HG03280 (cell line): Measurements from ENCODE around the gene PTPRD.
"Not testable (repeated sequence)": the region's sequence is repeated elsewhere in the genome, so short reads cannot be mapped to it uniquely, and the experiment has no call there.

Experiments used
- ATAC-seq: cut with Tn5 transposase; IDR thresholded peaks from one replicate; pipeline ENCODE4 v1.9.1; 2021; ENCODE audit warnings: mild to moderate bottlenecking, moderate library complexity; ENCODE audit not compliant: unreplicated experiment

Gene PTPRD

GRCh38 chr9:10488937-10489336, 123.9 kb downstream of the PTPRD start:
- no peak for ATAC-seq

- ATAC-seq, result no peak
Observed at GRCh38 chr9:10479172-10479571, 133.6 kb downstream of the PTPRD start.

DNA sequence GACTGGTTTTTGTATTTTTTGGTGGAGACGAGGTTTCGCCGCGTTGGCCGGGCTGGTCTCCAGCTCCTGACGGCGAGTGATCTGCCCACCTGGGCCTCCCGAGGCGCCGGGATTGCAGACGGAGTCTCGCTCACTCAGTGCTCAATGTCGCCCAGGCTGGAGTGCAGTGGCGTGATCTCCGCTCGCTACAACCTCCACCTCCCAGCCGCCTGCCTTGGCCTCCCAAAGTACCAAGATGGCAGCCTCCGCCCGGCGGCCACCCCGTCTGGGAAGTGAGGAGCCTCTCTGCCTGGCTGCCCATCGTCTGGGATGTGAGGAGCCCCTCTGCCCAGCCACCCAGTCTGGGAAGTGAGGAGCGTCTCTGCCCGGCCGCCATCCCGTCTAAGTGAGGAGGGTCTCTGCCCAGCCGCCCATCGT, 163.6 kb downstream of the PTPRD start:
- ATAC-seq, result not testable (repeated sequence)

DNA sequence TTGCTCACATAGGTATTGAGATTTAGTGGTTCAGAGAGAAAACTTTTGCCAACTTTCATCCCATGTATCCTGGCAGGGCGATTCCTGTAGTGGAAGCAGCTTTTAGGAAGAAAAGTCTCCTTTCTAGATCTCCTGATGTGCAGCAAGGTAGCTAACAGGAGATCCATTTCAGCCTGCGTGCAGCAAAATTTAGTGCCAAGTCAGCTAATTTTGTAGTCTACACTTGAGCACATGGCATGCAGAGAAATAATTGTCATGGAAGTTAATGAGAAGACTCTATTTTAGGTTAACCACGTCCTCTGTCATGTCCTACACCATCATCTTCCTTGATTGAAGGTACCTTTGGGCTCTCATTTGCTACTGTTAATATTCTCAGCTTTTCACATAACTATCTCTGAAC, 165.8 kb downstream of the PTPRD start:
- no peak for ATAC-seq

DNA sequence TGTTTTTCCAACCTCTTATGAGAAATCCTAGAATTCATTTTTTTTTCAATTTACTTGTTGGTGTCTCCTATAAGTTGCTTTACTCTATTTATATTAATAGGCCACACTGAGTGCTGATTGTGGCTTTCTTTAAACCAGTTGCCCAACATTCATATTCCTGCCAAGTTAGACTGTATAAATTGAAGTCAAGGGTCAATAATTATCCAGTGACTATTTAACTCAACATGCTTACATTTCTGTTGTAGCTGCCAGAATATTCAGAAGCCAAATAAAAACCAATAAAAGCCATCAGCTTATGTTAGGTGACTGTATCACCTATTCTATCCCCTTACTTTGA, 169.0 kb downstream of the PTPRD start:
- ATAC-seq, result no peak

GRCh38 chr9:10443181-10443867, 169.5 kb downstream of the PTPRD start:
- ATAC-seq, result no peak

- no peak for ATAC-seq
Observed at GRCh38 chr9:10438955-10439354, 173.8 kb downstream of the PTPRD start.

DNA sequence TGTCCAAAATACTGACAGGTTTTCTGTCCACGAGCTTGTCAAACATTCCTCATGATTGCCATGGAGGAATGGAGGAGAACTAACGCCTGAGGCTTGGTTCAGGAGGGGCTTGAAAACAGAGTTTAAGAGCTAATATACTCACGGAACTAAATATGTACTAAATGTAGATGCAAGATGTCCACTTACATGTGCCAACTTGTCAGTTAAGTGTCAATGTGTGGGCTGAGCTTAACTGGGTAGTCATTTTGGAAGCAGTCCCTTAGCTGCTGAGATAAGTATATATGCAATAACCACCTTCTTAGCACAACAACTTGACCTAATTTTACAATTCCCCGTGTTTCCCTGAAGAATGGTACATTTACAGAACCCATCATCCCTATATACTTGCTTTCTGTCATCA, 176.0 kb downstream of the PTPRD start:
- no peak for ATAC-seq

GRCh38 chr9:10434412-10434811, 178.4 kb downstream of the PTPRD start:
- no peak for ATAC-seq

GRCh38 chr9:10411272-10411671, 201.5 kb downstream of the PTPRD start:
- no peak for ATAC-seq

GRCh38 chr9:10403283-10403682, 209.5 kb downstream of the PTPRD start:
- no peak for ATAC-seq

DNA sequence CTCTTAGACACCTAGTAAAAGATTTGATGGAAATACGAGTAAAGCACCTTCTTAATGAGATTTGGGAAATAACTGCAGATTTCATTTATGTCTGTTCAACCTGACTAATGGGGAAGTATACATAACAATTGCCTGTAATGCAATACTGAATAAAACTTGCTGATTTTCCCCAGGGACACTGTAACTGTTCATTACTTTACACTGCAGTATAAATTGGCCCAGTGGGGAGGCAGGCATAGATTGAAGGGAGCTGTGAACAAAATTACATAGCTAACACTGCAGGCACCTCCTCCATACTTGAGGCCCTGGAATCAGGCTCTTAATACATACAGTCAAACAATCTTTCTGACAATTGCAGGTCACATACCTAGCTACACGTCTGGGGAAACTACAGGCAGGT, 216.2 kb downstream of the PTPRD start:
- ATAC-seq, result no peak

DNA sequence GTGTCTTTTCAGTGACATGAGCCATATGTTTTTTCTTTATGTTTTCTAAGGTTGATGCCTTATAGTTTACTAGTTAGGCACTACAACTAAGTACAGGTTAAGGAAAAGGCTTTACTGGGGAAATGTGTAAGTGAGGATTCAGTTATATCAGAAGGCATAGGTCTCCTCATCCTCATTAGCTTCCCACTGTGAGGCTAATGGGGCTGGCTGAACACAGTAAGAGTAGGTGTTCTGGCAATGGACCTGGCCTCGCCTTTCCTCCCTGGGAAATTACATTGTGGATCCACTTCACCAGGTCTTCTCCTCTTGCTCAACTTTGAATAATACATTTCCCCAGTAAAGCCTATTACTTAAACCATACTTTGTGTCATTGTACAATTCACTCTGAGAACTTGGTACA, 225.5 kb downstream of the PTPRD start:
- no peak for ATAC-seq

DNA sequence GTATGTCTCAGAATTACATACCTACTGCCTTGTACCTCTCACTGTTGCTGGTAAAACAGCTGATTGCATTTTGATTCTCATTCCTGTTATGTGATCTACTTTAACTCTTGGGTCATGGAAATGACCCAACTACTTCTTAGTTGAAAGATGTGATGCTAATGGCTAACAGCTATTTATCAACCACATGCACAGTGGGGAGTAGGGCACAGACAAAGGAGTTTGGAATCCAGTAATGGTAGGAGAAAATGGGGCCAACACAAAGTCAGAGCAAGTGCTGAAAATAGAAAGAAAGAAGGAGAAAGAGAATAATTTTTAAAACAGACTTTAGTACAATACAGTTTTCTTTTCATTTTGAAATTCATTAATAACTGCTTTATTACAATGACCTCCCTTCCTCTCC, 241.0 kb downstream of the PTPRD start:
- ATAC-seq, result no peak

GRCh38 chr9:10366171-10366779, 246.5 kb downstream of the PTPRD start:
- ATAC-seq, result peak; percentile 74

- no peak for ATAC-seq
Observed at GRCh38 chr9:10354591-10354990, 258.2 kb downstream of the PTPRD start.

GRCh38 chr9:10345621-10346020, 267.2 kb downstream of the PTPRD start:
- ATAC-seq, result not testable (repeated sequence)

DNA sequence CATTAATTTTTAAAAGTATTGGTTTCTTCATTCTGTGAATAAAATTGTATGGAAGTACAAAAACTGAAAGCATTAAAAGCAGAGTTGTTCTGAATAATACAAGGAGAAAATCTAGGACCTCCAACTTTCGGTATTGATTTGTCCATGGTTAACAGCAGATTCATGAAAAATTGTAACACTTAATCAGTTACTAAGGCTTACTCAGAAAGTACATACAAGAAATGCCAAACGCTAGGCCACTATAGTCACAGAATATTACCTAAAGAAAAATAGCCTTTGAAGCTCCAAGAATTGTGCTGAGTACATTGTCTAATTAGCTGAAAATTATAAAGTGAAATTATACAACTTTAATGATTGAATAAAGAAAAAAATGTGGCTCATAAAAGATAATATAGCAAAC, 271.7 kb downstream of the PTPRD start:
- no peak for ATAC-seq

DNA sequence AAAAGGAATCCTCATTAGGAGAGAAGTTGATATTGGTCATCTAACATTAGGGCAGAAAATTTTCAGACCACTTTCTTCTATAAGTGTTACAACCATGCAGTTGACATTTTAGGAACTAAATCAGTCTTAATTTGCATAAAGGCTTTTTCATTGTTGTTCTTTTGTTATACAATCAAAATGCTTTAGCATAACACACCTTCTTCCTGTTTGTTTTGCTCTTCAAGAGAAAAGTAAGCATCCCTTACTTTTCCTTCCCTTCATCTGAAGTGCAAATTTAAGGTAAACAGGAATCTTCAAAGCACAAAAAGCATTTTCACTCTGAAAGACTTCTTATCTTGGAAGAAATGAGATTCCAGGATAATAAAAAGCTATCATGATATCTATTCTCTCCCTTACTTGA, 273.6 kb downstream of the PTPRD start:
- ATAC-seq, result no peak

DNA sequence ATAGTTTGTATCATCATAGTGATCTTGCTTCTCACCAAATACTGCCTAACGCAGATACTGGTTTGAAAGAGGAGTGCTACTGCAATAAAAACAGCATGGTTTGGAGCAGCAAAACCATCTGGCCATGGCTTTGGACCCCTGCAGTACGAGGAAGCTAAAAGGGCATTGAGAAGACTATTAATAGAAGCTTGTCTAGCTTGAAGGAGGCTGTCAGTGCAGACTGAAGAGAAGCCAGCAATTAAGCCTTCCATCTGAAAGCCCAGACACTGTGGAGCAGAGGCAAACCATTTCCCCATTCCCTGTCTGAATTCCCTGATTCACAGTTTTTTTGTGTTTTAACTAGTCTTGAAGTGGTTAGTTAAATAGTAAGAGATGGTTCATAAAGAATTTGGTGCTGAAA, 281.6 kb downstream of the PTPRD start:
- no peak for ATAC-seq

DNA sequence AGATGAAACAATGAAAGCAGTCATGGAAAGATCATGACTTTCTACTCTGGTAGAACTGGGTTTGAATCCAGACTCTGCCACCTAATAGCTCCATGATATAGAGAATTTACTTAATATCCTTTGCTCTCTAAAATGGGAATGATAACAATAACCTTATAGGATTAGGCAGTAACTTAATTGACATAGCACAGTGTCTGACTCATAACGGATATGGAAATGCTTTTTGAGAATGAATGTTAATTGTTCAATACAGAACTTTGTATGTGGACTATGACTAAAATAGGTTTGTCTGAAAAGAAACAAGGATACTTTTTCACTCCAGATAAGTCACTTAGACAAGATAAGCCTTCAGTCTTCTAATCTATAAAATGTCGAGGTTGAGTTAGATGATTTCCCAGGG, 330.7 kb downstream of the PTPRD start:
- no peak for ATAC-seq

DNA sequence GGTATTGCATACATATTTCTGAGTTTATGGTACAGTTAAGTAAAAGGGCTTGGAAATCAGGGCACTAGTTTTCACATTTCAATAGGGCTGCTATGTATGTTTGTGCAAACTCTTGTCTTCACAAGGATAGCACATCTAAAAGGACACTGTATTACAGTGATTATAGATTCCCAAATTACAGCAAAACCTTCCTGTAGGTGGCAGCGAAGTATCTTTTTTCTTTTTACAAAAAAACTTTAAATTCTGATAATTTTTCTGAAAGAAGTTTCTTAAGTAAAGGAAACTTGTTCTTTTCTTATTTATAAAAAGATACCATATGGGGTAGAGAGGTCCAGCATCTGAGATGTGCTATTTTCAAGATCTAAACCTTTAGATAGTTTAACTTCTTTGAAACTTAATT, 337.8 kb downstream of the PTPRD start:
- ATAC-seq, result no peak

DNA sequence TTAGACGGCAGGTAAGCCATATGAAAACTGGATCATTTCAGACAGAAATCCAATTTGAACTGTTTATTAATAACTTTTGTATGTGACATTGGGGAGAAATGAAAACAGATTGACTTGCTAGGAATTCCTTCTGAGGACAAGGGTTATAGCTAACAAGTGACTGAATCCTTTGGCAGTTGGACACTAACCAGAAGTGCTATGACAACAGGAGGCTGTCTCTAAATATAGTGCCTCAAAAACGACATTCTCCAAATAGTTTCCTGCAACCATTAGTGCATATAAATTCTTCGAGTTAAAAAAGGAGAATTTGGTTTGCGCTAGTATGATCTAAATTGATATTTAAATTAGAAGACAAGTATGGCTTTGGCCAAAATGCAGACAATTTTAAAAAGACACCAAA, 338.6 kb downstream of the PTPRD start:
- no peak for ATAC-seq
